NCI-H2227 (cell line): ENCODE data around the gene OMP.
"Not testable (repeated sequence)": the region's sequence is repeated elsewhere in the genome, so short reads cannot be mapped to it uniquely, and the experiment has no call there.

ENCODE experiments used
- DNase-seq: peaks from one replicate; lab custom pipeline; 2025; ENCODE audit not compliant: unreplicated experiment; lab: John Stamatoyannopoulos, UW

The OMP gene, protein sequence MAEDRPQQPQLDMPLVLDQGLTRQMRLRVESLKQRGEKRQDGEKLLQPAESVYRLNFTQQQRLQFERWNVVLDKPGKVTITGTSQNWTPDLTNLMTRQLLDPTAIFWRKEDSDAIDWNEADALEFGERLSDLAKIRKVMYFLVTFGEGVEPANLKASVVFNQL

DNA sequence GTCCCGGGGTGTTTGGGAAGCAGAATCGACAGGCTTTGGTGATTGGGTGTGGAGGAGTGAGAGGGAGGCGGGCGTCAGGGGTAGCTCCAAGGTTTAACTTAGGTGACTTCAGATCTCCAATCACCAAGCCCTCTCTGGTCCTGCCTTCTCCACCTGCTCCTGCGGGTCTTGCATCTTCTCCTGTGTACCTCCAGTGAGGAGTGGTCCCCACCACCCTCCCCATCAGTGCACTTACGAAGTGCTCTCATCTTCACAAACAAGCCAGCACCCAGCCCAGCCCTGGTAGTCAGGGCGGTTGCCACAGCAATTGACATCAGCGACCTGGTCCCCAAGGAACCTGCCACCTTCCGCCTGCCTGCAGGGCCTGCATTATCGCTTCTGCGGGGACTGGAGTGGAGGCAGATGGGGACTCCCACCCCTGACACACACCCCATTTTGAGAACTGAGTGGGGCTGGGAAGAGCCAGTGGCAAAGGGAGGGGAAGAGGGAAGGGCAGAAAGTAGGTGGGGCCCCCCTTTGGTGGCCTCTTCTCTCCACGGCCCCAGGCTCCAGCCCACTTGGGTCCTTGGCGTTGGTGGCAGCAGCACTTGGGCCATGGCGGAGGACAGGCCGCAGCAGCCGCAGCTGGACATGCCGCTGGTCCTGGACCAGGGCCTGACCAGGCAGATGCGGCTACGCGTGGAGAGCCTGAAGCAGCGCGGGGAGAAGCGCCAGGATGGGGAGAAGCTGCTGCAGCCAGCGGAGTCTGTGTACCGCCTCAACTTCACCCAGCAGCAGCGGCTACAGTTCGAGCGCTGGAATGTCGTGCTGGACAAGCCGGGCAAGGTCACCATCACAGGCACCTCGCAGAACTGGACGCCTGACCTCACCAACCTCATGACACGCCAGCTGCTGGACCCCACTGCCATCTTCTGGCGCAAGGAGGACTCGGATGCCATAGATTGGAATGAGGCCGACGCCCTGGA lies at the start of gene OMP:
TSS of gene OMP (plus strand) at position 595 of the 965 bp plus-strand sequence. CDS start at position 595, 0 bp downstream.
- DNase-seq = no peak

DNA sequence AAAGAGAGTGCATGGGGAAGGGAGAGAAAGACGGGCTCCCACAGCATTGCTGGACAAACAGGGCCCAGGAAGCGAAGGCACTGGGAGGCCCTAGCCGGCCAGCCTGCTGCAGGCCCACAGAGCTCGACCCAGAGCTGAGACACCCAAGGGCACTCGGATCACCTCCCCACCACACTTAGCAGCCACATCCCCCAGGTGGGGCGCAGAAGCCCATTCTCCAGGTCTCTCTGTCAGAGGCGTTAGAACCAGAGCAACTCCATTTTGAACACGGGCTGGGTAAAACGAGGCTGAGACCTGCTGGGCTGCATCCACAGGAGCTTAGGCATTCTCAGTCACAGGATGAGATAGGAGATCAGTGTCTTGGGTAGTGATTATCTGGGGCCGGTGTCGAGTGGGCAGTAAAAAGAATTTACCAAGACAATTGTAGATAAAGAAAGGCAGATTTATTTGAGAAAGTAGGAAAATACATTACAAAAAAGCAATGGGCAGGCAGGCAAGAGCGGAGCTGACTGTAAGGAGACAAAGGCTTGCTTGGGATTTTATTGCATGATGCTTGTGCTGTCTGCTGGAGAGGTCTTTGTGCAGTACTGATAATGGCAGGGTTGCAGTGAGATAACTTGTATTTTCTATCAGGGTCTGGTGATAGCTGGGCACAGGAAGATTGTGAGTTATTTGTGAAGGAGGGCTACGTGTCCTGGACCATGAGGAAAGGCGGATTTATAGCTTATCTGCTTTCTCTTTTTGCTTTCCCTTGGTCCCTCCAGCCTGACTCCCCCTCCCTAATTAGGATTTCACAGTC lies 49.2 kb upstream of the OMP start:
- no peak for DNase-seq

DNA sequence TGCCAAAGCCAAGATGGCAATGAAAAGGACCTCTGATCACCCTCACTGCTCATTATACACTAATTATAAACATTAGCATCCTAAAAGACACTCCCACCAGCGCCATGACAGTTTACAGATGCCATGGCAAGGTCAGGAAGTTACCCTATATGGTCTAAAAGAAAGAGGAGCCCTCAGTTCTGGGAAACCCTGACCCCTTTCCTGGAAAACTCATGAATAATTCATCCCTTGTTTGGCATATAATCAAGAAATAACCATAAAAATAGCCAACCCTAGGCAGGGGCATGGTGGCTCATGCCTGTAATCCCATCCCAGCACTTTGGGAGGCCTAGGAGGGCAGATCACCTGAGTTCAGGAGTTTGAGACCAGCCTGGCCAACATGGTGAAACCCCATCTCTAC lies 48.6 kb upstream of the OMP start:
- DNase-seq = no peak

DNA sequence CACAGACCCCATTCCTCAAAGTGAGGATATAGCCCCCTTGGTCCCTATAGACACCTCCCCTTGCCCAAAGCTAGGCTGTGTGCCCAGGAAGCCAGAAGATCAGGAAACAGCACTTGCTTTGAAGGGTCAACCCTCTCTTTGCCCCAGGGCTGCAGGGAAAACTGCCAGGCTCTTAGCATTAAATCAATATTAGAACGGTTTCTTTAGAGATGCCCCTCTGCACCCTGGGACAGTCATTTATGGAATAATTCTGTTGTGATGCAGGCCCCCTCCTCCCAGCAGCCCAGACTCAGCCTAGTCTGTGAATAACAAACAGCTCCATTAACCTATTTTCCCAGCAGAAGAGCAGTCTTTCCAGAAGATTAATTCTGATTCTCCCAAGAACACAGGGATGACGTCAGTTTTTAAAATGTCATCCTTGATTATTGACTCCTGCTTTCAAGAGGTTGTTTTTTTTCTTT lies 47.5 kb upstream of the OMP start:
- DNase-seq = no peak

- DNase-seq = no peak
Observed at GRCh38 chr11:77055913-77056312, 46.7 kb upstream of the OMP start.

DNA sequence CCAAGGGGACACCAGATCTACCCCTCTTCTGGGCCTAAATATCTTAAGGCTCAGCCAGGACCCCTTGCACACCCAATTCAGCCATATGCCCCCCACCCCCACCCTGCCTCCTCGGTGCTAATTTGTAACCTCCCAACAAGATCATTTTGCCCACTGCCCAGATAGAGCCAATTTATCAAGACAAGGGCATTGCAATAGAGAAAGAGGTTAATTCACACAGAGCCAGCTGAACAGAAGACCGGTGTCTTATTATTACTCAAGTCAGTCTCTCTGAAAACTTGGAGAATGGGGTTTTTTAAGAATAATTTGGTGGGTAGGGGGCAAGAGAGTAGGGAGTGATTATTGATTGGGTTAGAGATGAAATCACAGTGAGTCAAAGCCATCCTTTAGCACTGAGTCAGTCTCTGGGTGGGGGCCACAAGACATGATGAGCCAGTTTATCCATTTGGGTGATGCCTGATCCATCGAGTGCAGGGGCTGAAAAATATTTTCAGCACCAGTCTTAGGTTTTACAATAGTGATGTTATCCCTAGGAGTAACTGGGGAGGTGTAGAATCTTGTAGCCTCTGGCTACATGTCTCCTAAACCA lies 45.7 kb upstream of the OMP start:
- DNase-seq = no peak

DNA sequence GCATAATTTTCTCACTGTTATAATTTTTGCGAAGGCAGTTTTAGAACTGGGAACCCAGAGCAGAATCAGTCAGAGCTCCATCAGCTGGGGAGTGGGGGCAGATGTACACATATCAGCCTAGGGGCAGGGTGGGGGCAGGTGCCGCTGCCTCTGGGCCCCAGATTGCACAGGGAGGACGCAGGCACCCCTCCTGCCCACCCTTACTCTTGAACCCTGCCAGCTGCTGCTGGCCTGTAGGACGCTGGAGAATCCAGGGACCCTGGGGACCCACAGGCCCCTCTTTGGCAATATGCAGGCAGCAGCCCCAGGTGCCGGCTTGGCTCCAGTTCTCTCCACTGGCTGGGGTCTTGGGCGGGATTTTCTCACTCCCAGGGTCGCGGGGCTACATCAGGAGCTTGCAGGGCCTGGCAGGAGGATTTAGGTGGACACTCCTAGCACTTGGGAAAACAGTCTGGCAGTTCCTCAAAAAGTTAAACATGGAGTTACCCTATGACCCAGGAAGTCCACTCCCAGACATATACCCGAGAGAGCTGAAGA lies 44.6 kb upstream of the OMP start:
- DNase-seq = no peak

DNA sequence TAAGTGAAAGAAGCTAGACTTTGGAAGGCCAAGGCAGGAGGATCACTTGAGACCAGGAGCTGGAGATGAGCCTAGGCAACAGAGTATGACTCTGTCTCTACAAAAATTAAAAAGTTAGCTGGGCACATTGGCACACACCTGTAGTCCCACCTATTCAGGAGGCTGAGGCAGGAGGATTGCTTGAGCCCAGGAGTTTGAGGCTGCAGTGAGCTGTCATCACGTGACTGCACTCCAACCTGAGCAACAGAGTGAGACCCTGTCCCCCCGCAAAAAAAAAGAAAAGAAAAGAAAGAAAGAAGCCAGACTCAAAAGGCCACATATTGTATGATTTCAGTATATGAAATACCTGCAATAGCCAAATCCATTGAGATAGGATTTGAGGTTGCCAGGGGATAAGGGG lies 43.7 kb upstream of the OMP start:
- DNase-seq = no peak

DNA sequence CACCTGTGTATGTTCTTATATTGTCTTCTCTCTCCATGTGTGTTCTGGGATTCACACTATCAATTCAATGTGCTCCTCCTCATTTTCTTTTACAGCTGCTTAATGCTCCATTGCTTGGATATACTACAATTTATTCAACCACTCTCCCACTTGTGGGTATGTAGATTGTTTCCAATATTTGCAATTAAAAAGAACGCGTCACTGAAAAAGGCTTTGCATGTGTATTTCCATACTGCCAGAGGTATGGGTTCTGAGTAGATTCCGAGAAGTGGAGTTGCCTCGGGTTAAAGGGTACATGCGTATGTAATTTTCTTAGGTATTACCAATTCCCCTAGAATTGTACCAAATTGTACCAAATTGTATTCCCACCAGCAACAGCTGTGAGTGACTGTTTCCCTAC lies 42.8 kb upstream of the OMP start:
- no peak for DNase-seq

DNA sequence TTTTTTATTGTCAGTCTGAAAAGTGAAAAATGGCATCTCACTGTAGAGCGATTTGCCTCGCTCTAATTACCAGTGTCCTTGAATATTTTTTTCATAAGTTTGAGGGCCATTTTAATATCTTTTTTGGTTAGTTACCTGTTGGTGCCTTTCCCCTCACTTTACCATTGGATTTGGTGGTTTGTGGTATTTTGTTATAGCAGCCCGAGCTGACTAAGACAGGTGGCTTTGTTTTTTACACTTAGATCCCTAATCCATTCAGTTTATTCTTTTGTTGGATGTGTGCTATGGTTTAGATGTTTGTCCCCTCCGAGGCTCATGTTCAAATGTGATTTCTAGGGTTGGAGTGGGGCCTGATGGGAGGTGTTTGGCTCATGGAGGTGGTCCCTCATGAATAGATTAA lies 42.4 kb upstream of the OMP start:
- DNase-seq = no peak

- not testable (repeated sequence) for DNase-seq
Observed at GRCh38 chr11:77061258-77061657, 41.4 kb upstream of the OMP start.

DNA sequence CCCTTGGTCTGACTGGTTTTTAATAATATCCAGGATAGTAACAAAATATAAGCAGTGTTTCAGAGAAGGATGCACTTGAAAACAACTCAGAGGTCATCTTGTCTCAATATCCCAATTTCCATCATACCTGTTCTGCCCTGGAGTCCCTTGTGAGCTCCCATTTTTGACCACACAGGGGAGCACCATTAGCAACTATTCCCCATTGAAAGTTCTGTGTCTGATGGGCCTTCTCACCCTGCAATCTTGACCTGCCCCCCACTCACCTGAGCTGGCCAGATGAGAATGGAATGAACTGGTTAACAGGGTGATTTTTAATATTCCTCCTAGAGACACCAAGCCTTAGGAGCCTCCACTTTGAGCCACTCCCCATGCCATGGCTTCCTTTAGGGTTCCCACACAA lies 39.7 kb upstream of the OMP start:
- DNase-seq = no peak

GRCh38 chr11:77063407-77063806 lies 39.2 kb upstream of the OMP start:
- DNase-seq = no peak

- DNase-seq = no peak
Observed at GRCh38 chr11:77063861-77064260, 38.8 kb upstream of the OMP start.

- DNase-seq = no peak
Observed at GRCh38 chr11:77064648-77065217, 37.9 kb upstream of the OMP start.

- DNase-seq = peak; percentile 64
Observed at GRCh38 chr11:77065878-77066228, 36.8 kb upstream of the OMP start.

DNA sequence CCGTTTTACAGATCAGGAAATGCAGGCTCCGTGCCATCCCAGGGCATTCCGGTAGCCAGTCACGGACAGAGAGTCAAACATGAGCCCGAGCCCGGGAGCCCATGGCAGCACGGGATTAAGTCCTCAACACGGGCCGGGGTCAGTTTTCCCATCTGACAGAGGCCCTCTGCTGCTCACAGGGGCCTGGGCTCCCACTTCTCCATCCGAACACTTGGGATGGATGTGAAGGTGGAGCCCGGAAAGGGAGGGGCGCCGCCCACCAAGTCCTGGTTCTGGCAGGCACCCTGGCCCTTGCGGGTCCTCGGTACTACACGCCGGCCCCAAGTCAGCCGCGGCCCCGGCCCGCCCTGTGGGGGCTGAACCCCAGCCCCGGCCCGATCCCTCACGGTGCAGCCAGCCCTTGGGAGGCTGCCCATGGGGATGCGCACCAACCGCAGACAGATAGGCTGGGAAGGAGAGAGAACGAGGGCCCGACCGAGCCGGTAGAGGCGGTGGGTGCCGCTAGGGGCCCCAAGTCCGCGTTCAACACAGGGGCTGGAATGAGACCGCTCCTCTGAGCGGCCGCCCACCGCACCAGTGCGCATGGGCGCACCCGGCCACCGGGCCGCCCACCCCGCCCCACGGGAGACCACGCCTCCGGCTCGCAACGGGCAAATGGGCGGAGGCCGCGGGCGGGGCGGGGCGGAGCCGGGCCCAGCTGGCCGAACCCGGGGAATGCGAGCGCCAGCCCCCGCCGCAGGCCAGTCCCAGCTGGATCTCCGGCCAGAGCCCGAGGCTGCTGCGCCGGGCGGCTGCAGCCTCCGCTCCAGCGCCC lies 36.2 kb upstream of the OMP start, which contains the start of gene CAPN5:
TSS of gene CAPN5 (plus strand) at position 743 of the 814 bp plus-strand sequence. CDS start 17,916 bp downstream, outside the sequence.
- DNase-seq = peak; percentile 97

GRCh38 chr11:77067861-77068443 lies 34.7 kb upstream of the OMP start:
- no peak for DNase-seq
